ENCODE data around the gene PTPRN.

PTPRN gene

GRCh38 chr2:219286436-219287115 lies 22.6 kb downstream of the PTPRN start:
- no peak for DNase-seq

- no peak for DNase-seq
These were observed 23.2 kb downstream of the PTPRN start for GRCh38 chr2:219285894-219286425.

GRCh38 chr2:219285373-219285735 lies 23.8 kb downstream of the PTPRN start:
- DNase-seq = no peak

- DNase-seq = no peak
These were observed 24.5 kb downstream of the PTPRN start for GRCh38 chr2:219284501-219285372.

GRCh38 chr2:219282943-219283581 lies 26.1 kb downstream of the PTPRN start:
- DNase-seq = no peak

- no peak for DNase-seq
These were observed 26.8 kb downstream of the PTPRN start for GRCh38 chr2:219282375-219282774.

- no peak for DNase-seq
These were observed 27.6 kb downstream of the PTPRN start for GRCh38 chr2:219281588-219281987.

- DNase-seq = no peak
These were observed 28.6 kb downstream of the PTPRN start for GRCh38 chr2:219280651-219281050.

GRCh38 chr2:219279916-219280516 lies 29.2 kb downstream of the PTPRN start:
- no peak for DNase-seq

GRCh38 chr2:219279151-219279915 lies 29.9 kb downstream of the PTPRN start, which contains the start of gene DNAJB2:
DNAJB2 (plus strand) TSS chr2:219279366; CDS start chr2:219279834, 468 bp downstream.
- peak; percentile 99 for DNase-seq

GRCh38 chr2:219278655-219279150 lies 30.5 kb downstream of the PTPRN start:
- DNase-seq = no peak

GRCh38 chr2:219277703-219278654 lies 31.2 kb downstream of the PTPRN start:
- DNase-seq = peak; percentile 71 to 81

GRCh38 chr2:219274361-219274921 lies 34.8 kb downstream of the PTPRN start:
- DNase-seq = no peak

GRCh38 chr2:219273937-219274336 lies 35.3 kb downstream of the PTPRN start:
- no peak for DNase-seq

GRCh38 chr2:219272995-219273394 lies 36.2 kb downstream of the PTPRN start:
- DNase-seq = no peak

- no peak for DNase-seq
These were observed 36.8 kb downstream of the PTPRN start for GRCh38 chr2:219272356-219272755.

GRCh38 chr2:219271021-219271420 lies 38.2 kb downstream of the PTPRN start:
- DNase-seq = no peak

- DNase-seq = no peak
These were observed 39.2 kb downstream of the PTPRN start for GRCh38 chr2:219270055-219270372.

GRCh38 chr2:219269362-219270054 lies 39.7 kb downstream of the PTPRN start:
- DNase-seq = no peak

- no peak for DNase-seq
These were observed 40.9 kb downstream of the PTPRN start for GRCh38 chr2:219268294-219268693.

All from CD4-positive, alpha-beta T cell treated with Interferon alpha-2 for 1 hour (primary cell).